MG63 (cell line): ENCODE data around the gene TSHZ2. TPM values are rescaled to one million over a fixed set of nuclear protein-coding genes. Genes with fewer than 3 reads are reported as not detected.
A peak's percentile ranks its signal among the peaks of the same experiment; 100 is the strongest.
"Not testable (repeated sequence)": the region's sequence is repeated elsewhere in the genome, so short reads cannot be mapped to it uniquely, and the experiment has no call there.

Experiments
- DNase-seq: peaks from one replicate; pipeline ENCODE4 v3.0.0-alpha.2; 2020
- H3K27me3 ChIP-seq: fragments of 250-450 bp; sonication (Bioruptor Pico); 2 replicates; pipeline ENCODE4 v1.5.1; 2020; ENCODE audit warnings: mild to moderate bottlenecking, moderate library complexity
- H3K36me3 ChIP-seq: fragments of 250-450 bp; sonication (Bioruptor Pico); 2 replicates; pipeline ENCODE4 v1.5.1; 2020; ENCODE audit warnings: mild to moderate bottlenecking, moderate library complexity
- H3K4me3 ChIP-seq: fragments of 250-450 bp; sonication (Bioruptor Pico); 2 replicates; pipeline ENCODE4 v1.5.1; 2020; ENCODE audit warnings: mild to moderate bottlenecking, moderate library complexity
- H3K9me3 ChIP-seq: fragments of 250-450 bp; sonication (Bioruptor Pico); 2 replicates; pipeline ENCODE4 v1.5.1; 2020; ENCODE audit warnings: mild to moderate bottlenecking, moderate library complexity
- total RNA-seq: library from RNA; depleted of rRNA; stranded (reverse); fragments of >200 nt; shearing (Covaris generic); gene quantifications from 2 replicates; pipeline ENCODE4 v1.2.3, GENCODE V29; 2014; ENCODE audit warnings: low replicate concordance

Gene TSHZ2
- total RNA-seq, 1 experiment from 2014 or later: not detected

- no peaks in the 10 kb centered on the region for H3K27me3 ChIP-seq
- DNase-seq: no peak
- H3K36me3 ChIP-seq: no peaks in the 10 kb centered on the region
- no peaks in the 10 kb centered on the region for H3K9me3 ChIP-seq
- no peak overlapping the region for H3K4me3 ChIP-seq
These were observed 520.1 kb downstream of the TSHZ2 start for GRCh38 chr20:53492212-53492611.

GRCh38 chr20:53493311-53493857 is 521.2 kb downstream of the TSHZ2 start:
- no peak for DNase-seq

GRCh38 chr20:53494753-53495152 is 522.6 kb downstream of the TSHZ2 start:
- H3K36me3 ChIP-seq: no peaks in the 10 kb centered on the region
- no peaks in the 10 kb centered on the region for H3K27me3 ChIP-seq
- H3K4me3 ChIP-seq: no peak overlapping the region
- no peaks in the 10 kb centered on the region for H3K9me3 ChIP-seq
- DNase-seq: no peak

More at GRCh38 chr20:53493311-53493857, 521.2 kb downstream of the TSHZ2 start:
- Histone ChIP-seq H3K4me3 (no peak overlapping the region), H3K36me3 (no peaks in the 10 kb centered on the region), H3K27me3 (no peaks in the 10 kb centered on the region), H3K9me3 (no peaks in the 10 kb centered on the region)

- no peaks in the 10 kb centered on the region for H3K9me3 ChIP-seq
- no peak overlapping the region for H3K4me3 ChIP-seq
- no peaks in the 10 kb centered on the region for H3K27me3 ChIP-seq
- no peak for DNase-seq
- no peaks in the 10 kb centered on the region for H3K36me3 ChIP-seq
These were observed 523.4 kb downstream of the TSHZ2 start for GRCh38 chr20:53495398-53496092.

GRCh38 chr20:53497246-53497645 is 525.1 kb downstream of the TSHZ2 start:
- H3K9me3 ChIP-seq: no peaks in the 10 kb centered on the region
- no peaks in the 10 kb centered on the region for H3K36me3 ChIP-seq
- no peaks in the 10 kb centered on the region for H3K27me3 ChIP-seq
- no peak overlapping the region for H3K4me3 ChIP-seq
- no peak for DNase-seq

- Histone ChIP-seq H3K36me3 (no peaks in the 10 kb centered on the region), H3K4me3 (no peak overlapping the region), H3K9me3 (no peaks in the 10 kb centered on the region), H3K27me3 (no peaks in the 10 kb centered on the region)
- DNase-seq: no peak
These were observed 526.2 kb downstream of the TSHZ2 start for GRCh38 chr20:53498341-53498740.

- DNase-seq: no peak
- no peaks in the 10 kb centered on the region for H3K9me3 ChIP-seq
- H3K4me3 ChIP-seq: no peak overlapping the region
- no peaks in the 10 kb centered on the region for H3K27me3 ChIP-seq
- H3K36me3 ChIP-seq: no peaks in the 10 kb centered on the region
These were observed 528.5 kb downstream of the TSHZ2 start for GRCh38 chr20:53500651-53501050.

- Histone ChIP-seq H3K36me3 (no peaks in the 10 kb centered on the region), H3K9me3 (no peaks in the 10 kb centered on the region), H3K27me3 (no peaks in the 10 kb centered on the region), H3K4me3 (no peak overlapping the region)
- DNase-seq: no peak
These were observed 530.7 kb downstream of the TSHZ2 start for GRCh38 chr20:53502820-53503219.

GRCh38 chr20:53503517-53503919 is 531.4 kb downstream of the TSHZ2 start:
- DNase-seq: no peak

GRCh38 chr20:53504106-53504505 is 531.9 kb downstream of the TSHZ2 start:
- not testable (repeated sequence) for DNase-seq, H3K27me3 ChIP-seq, H3K4me3 ChIP-seq, H3K9me3 ChIP-seq, H3K36me3 ChIP-seq

More at GRCh38 chr20:53503517-53503919, 531.4 kb downstream of the TSHZ2 start:
- no peak overlapping the region for H3K4me3 ChIP-seq
- H3K27me3 ChIP-seq: no peaks in the 10 kb centered on the region
- no peaks in the 10 kb centered on the region for H3K36me3 ChIP-seq
- H3K9me3 ChIP-seq: no peaks in the 10 kb centered on the region

GRCh38 chr20:53510262-53510661 is 538.1 kb downstream of the TSHZ2 start:
- DNase-seq: no peak
- H3K9me3 ChIP-seq: no peaks in the 10 kb centered on the region

GRCh38 chr20:53510704-53511103 is 538.5 kb downstream of the TSHZ2 start:
- no peaks in the 10 kb centered on the region for H3K27me3 ChIP-seq
- H3K36me3 ChIP-seq: no peaks in the 10 kb centered on the region
- no peak for DNase-seq
- no peak overlapping the region for H3K4me3 ChIP-seq
- no peaks in the 10 kb centered on the region for H3K9me3 ChIP-seq

More at GRCh38 chr20:53510262-53510661, 538.1 kb downstream of the TSHZ2 start:
- Histone ChIP-seq H3K36me3 (no peaks in the 10 kb centered on the region), H3K4me3 (no peak overlapping the region), H3K27me3 (no peaks in the 10 kb centered on the region)

GRCh38 chr20:53512076-53512475 is 539.9 kb downstream of the TSHZ2 start:
- no peak for DNase-seq
- Histone ChIP-seq H3K36me3 (no peaks in the 10 kb centered on the region), H3K9me3 (no peaks in the 10 kb centered on the region), H3K4me3 (no peak overlapping the region), H3K27me3 (no peaks in the 10 kb centered on the region)

- H3K9me3 ChIP-seq: no peaks in the 10 kb centered on the region
- DNase-seq: no peak
- no peak overlapping the region for H3K4me3 ChIP-seq
- no peaks in the 10 kb centered on the region for H3K27me3 ChIP-seq
- no peaks in the 10 kb centered on the region for H3K36me3 ChIP-seq
These were observed 541.0 kb downstream of the TSHZ2 start for GRCh38 chr20:53513168-53513488.

GRCh38 chr20:53513489-53514298 is 541.5 kb downstream of the TSHZ2 start:
- no peaks in the 10 kb centered on the region for H3K27me3 ChIP-seq
- no peak overlapping the region for H3K4me3 ChIP-seq
- DNase-seq: no peak
- H3K36me3 ChIP-seq: no peaks in the 10 kb centered on the region
- H3K9me3 ChIP-seq: no peaks in the 10 kb centered on the region

GRCh38 chr20:53515749-53516148 is 543.6 kb downstream of the TSHZ2 start:
- DNase-seq: no peak
- Histone ChIP-seq H3K27me3 (no peaks in the 10 kb centered on the region), H3K9me3 (no peaks in the 10 kb centered on the region), H3K4me3 (no peak overlapping the region), H3K36me3 (no peaks in the 10 kb centered on the region)

GRCh38 chr20:53517146-53517545 is 545.0 kb downstream of the TSHZ2 start:
- peak; percentile 54 for DNase-seq

GRCh38 chr20:53521421-53521820 is 549.3 kb downstream of the TSHZ2 start:
- not testable (repeated sequence) for H3K36me3 ChIP-seq, H3K27me3 ChIP-seq, H3K9me3 ChIP-seq, H3K4me3 ChIP-seq
- peak; percentile 85 for DNase-seq

More at GRCh38 chr20:53517146-53517545, 545.0 kb downstream of the TSHZ2 start:
- no peaks in the 10 kb centered on the region for H3K27me3 ChIP-seq
- no peaks in the 10 kb centered on the region for H3K36me3 ChIP-seq
- H3K4me3 ChIP-seq: peak overlapping the region; percentile 24
- H3K9me3 ChIP-seq: no peaks in the 10 kb centered on the region
